Measurements from ENCODE around the gene KCNK15.

GRCh38 chr20:44780226-44780625 is 34.6 kb downstream of the KCNK15 start:
- TF ChIP-seq CTCF (IDR thresholded peaks at IDR 0.05): no peak
- TF ChIP-seq POLR2A (IDR thresholded peaks at IDR 0.05): no peak
